ENCODE results near the gene ST8SIA5.

The ST8SIA5 gene

GRCh38 chr18:46623541-46623940, 133.3 kb downstream of the ST8SIA5 start:
- no peak for DNase-seq

- peak; percentile 2 for DNase-seq
These were observed 133.9 kb downstream of the ST8SIA5 start for GRCh38 chr18:46622999-46623398.

GRCh38 chr18:46622451-46622850, 134.4 kb downstream of the ST8SIA5 start:
- DNase-seq: no peak

GRCh38 chr18:46621871-46622270, 135.0 kb downstream of the ST8SIA5 start:
- DNase-seq: no peak

GRCh38 chr18:46621111-46621766, 135.6 kb downstream of the ST8SIA5 start:
- DNase-seq: no peak

GRCh38 chr18:46619559-46619958, 137.3 kb downstream of the ST8SIA5 start:
- no peak for DNase-seq

Data from NCI-H1436 (cell line).